ENCODE results near the gene NPHS2.

- TF ChIP-seq CTCF (IDR thresholded peaks at IDR 0.05 in 2 of 3, conservative IDR thresholded peaks at IDR 0.05 in 1 of 3; ENCODE audit: borderline replicate concordance in 1 of 3, insufficient read depth in 1 of 3, low read depth in 2 of 3, low read length in 2 of 3) (no peak), SIN3A (IDR thresholded peaks at IDR 0.05; ENCODE audit: low read depth) (no peak), FOSL1 (IDR thresholded peaks at IDR 0.05; ENCODE audit: low read depth) (no peak), POLR2AphosphoS5 (IDR thresholded peaks at IDR 0.05; ENCODE audit: low read depth, low read length) (no peak), ELF1 (IDR thresholded peaks at IDR 0.05; ENCODE audit: borderline replicate concordance, low read depth) (no peak), REST (IDR thresholded peaks at IDR 0.05; ENCODE audit: low read depth) (no peak), EGR1 (IDR thresholded peaks at IDR 0.05; ENCODE audit: low read depth) (no peak), ATF3 (IDR thresholded peaks at IDR 0.05) (no peak), MAX (IDR thresholded peaks at IDR 0.05) (no peak), EZH2phosphoT487 (IDR thresholded peaks at IDR 0.05; ENCODE audit: borderline replicate concordance) (no peak), POLR2A (IDR thresholded peaks at IDR 0.05; ENCODE audit: borderline replicate concordance, extremely low read depth, insufficient read depth, insufficient read length) (no peak), ZBTB33 (IDR thresholded peaks at IDR 0.05; ENCODE audit: extremely low read depth, insufficient replicate concordance, low read length) (no peak), RAD21 (IDR thresholded peaks at IDR 0.05; ENCODE audit: low read depth) (no peak), SP1 (IDR thresholded peaks at IDR 0.05; ENCODE audit: low read depth) (no peak)
Measured at GRCh38 chr1:179530352-179530751, 45.4 kb downstream of the NPHS2 start.

Measured in HCT116 (cell line).